Measurements from ENCODE around the gene E4F1.

GRCh38 chr16:2238838-2239675 lies 15.7 kb downstream of the E4F1 start:
- no peak for TF ChIP-seq CTCF (IDR thresholded peaks at IDR 0.05)
- TF ChIP-seq POLR2A (IDR thresholded peaks at IDR 0.05) = no peak
